Keratinocyte (primary cell): ENCODE data around the gene CDH6. TPM values are rescaled to one million over a fixed set of nuclear protein-coding genes. Genes with fewer than 3 reads are reported as not detected.

ENCODE experiments used
- DNase-seq: peaks from one replicate; pipeline ENCODE4 v3.0.0-alpha.2; 2011; ENCODE audit warnings: low read depth, missing footprints, low spot score
- FAIRE-seq: peaks from 2 replicates; lab custom pipeline; 2011; peaks lifted over from hg19 to GRCh38; lab: Jason Lieb, UNC
- H2AFZ ChIP-seq: 2 replicates; pipeline ENCODE4 v1.6.0; 2012; ENCODE audit warnings: low read length, control low read depth, inconsistent platforms; ENCODE audit not compliant: control insufficient read depth
- H3K27ac ChIP-seq: 2 replicates; pipeline ENCODE4 v1.5.1; 2011; ENCODE audit warnings: low read length; ENCODE audit not compliant: control insufficient read depth, insufficient read depth
- H3K27me3 ChIP-seq: 3 replicates; pipeline ENCODE4 v1.6.0; 2011; ENCODE audit warnings: low read length; ENCODE audit not compliant: control insufficient read depth, insufficient read depth; ENCODE audit errors: extremely low read depth
- H3K36me3 ChIP-seq, 2 experiments: 2 replicates in 1 of 2; 3 replicates in 1 of 2; pipeline ENCODE4 v1.5.1; 2011; ENCODE audit warnings: low read length in 2 of 2, mild to moderate bottlenecking in 1 of 2; ENCODE audit not compliant: control insufficient read depth in 2 of 2, insufficient read depth in 2 of 2; ENCODE audit errors: extremely low read depth in 1 of 2
- H3K4me1 ChIP-seq: 3 replicates; pipeline ENCODE4 v1.5.1; 2011; ENCODE audit warnings: low read length; ENCODE audit not compliant: control insufficient read depth, insufficient read depth; ENCODE audit errors: extremely low read depth
- H3K4me2 ChIP-seq: 3 replicates; pipeline ENCODE4 v1.6.0; 2011; ENCODE audit warnings: low read depth, low read length; ENCODE audit not compliant: control insufficient read depth, insufficient read depth; ENCODE audit errors: extremely low read depth
- H3K4me3 ChIP-seq, 3 experiments: fragments of 200-600 bp in 1 of 3; sonication (generic) in 1 of 3; 2 replicates in 2 of 3; 3 replicates in 1 of 3; pipeline ENCODE4 v1.5.1; 2011 to 2016; ENCODE audit warnings: low read length in 3 of 3, mild to moderate bottlenecking in 3 of 3, control low read depth in 2 of 3, inconsistent platforms in 1 of 3, low read depth in 1 of 3, mixed read lengths in 1 of 3, mixed run types in 1 of 3, moderate library complexity in 1 of 3; ENCODE audit not compliant: control insufficient read depth in 2 of 3, insufficient read depth in 2 of 3; ENCODE audit errors: extremely low read depth in 1 of 3
- H3K79me2 ChIP-seq: 2 replicates; pipeline ENCODE4 v1.6.0; 2012; ENCODE audit warnings: low read length; ENCODE audit not compliant: control insufficient read depth, insufficient read depth
- H3K9ac ChIP-seq: 3 replicates; pipeline ENCODE4 v1.6.0; 2011; ENCODE audit warnings: low read length; ENCODE audit not compliant: control insufficient read depth, insufficient read depth; ENCODE audit errors: extremely low read depth
- H3K9me1 ChIP-seq: 3 replicates; pipeline ENCODE4 v1.6.0; 2011; ENCODE audit warnings: low read length; ENCODE audit not compliant: control insufficient read depth, insufficient read depth; ENCODE audit errors: extremely low read depth
- H3K9me3 ChIP-seq: 2 replicates; pipeline ENCODE4 v1.5.1; 2012; ENCODE audit warnings: low read depth, low read length; ENCODE audit not compliant: control insufficient read depth
- H4K20me1 ChIP-seq: 3 replicates; pipeline ENCODE4 v1.6.0; 2011; ENCODE audit warnings: low read length; ENCODE audit not compliant: control insufficient read depth, insufficient read depth; ENCODE audit errors: extremely low read depth
- CTCF ChIP-seq, 3 experiments: IDR thresholded peaks in 1 of 3; conservative IDR thresholded peaks in 1 of 3; optimal IDR thresholded peaks in 1 of 3; 2 replicates in 2 of 3; 3 replicates in 1 of 3; pipeline versions ENCODE3 to v1.5.1; 2011; ENCODE audit warnings: low read length in 3 of 3, mild to moderate bottlenecking in 3 of 3, moderate library complexity in 2 of 3, control low read depth in 1 of 3, inconsistent platforms in 1 of 3; ENCODE audit not compliant: insufficient read depth in 2 of 3; ENCODE audit errors: extremely low read depth in 1 of 3
- EZH2 ChIP-seq: IDR thresholded peaks from one replicate; pipeline ENCODE4 v1.6.1; 2012; ENCODE audit warnings: inconsistent platforms, mild to moderate bottlenecking, low read length, moderate library complexity
- dilution Hi-C: fragments of 300-500 bp; cut with MboI; formaldehyde crosslinking; loops from one replicate; pipeline ENCODE4 v1.7.0; 2020; ENCODE audit warnings: low sequenced_read_pairs; ENCODE audit not compliant: extremely low pct_ligation_motif_present
- polyA plus RNA-seq, 5 experiments: library from polyadenylated mRNA; depleted of rRNA in 3 of 5; stranded (reverse) in 3 of 5; stranded (forward) in 1 of 5; unstranded in 1 of 5; fragments of >200 nt; gene quantifications; 1 replicate in 1 of 5; 2 replicates in 3 of 5; 3 replicates in 1 of 5; pipeline versions ENCODE4 v1.2.1 to v1.2.3, GENCODE V29; 2011 to 2012; ENCODE audit warnings: missing spikeins in 2 of 5, low read depth in 1 of 5, low replicate concordance in 1 of 5

Gene CDH6
- polyA plus RNA-seq, 1 donor (not counting 4 experiments of a cell fraction or from before 2014, with no cell fraction given): not detected

- Histone ChIP-seq H2AFZ (no peak overlapping the region), H3K4me2 (no peak overlapping the region), H3K9me3 (no peaks in the 10 kb centered on the region), H3K4me3 (no peak overlapping the region), H3K4me1 (no peaks in the 10 kb centered on the region), H3K9me1 (no peaks in the 10 kb centered on the region), H3K9ac (no peak overlapping the region), H4K20me1 (no peaks in the 10 kb centered on the region), H3K27me3 (no peaks in the 10 kb centered on the region), H3K27ac (no peak overlapping the region), H3K36me3 (no peaks in the 10 kb centered on the region), H3K79me2 (no peaks in the 10 kb centered on the region)
- no peak for TF ChIP-seq CTCF (optimal IDR thresholded peaks at IDR 0.05 in 1 of 3, IDR thresholded peaks at IDR 0.05 in 1 of 3, conservative IDR thresholded peaks at IDR 0.05 in 1 of 3; ENCODE audit: extremely low read depth in 1 of 3, insufficient read depth in 2 of 3, low read length in 3 of 3)
- TF ChIP-seq EZH2: no peak
- no peak for DNase-seq
- FAIRE-seq: no peak
- dilution Hi-C loops: no loop called here
These were observed 107.0 kb downstream of the CDH6 start for GRCh38 chr5:31300501-31300900.

- H2AFZ ChIP-seq: no peak overlapping the region
- H3K36me3 ChIP-seq: no peaks in the 10 kb centered on the region
- no peaks in the 10 kb centered on the region for H3K9me1 ChIP-seq
- H4K20me1 ChIP-seq: no peaks in the 10 kb centered on the region
- no peak overlapping the region for H3K27ac ChIP-seq
- H3K4me1 ChIP-seq: no peaks in the 10 kb centered on the region
- H3K27me3 ChIP-seq: no peaks in the 10 kb centered on the region
- H3K4me3 ChIP-seq: no peak overlapping the region
- DNase-seq (no peak), FAIRE-seq (no peak)
- H3K4me2 ChIP-seq: no peak overlapping the region
- no peak overlapping the region for H3K9ac ChIP-seq
- no peaks in the 10 kb centered on the region for H3K79me2 ChIP-seq
- dilution Hi-C loops: no loop called here
- no peak for TF ChIP-seq EZH2
- no peak for TF ChIP-seq CTCF (optimal IDR thresholded peaks at IDR 0.05 in 1 of 3, IDR thresholded peaks at IDR 0.05 in 1 of 3, conservative IDR thresholded peaks at IDR 0.05 in 1 of 3; ENCODE audit: extremely low read depth in 1 of 3, insufficient read depth in 2 of 3, low read length in 3 of 3)
- H3K9me3 ChIP-seq: no peaks in the 10 kb centered on the region
These were observed 108.3 kb downstream of the CDH6 start for GRCh38 chr5:31301833-31302232.
